IMR-90 (cell line): ENCODE results near the gene RNASE1. TPM values are rescaled to one million over a fixed set of nuclear protein-coding genes. Genes with fewer than 3 reads are reported as not detected.

Experiments used
- ATAC-seq: fragments of 200-7000 bp; cut with Tn5 transposase; 2 replicates; pipeline ENCODE4 v1.9.1; 2020; ENCODE audit warnings: low read depth, mild to moderate bottlenecking, moderate library complexity
- BruUV-seq: library from RNA; stranded (reverse); fragments of 400-500 nt; replicated peaks from 2 replicates; lab custom pipeline; 2021; lab: Mats Ljungman, UMichigan
- CTCF ChIA-PET: fragments of 300-600 bp; formaldehyde crosslinking; extraction: SDS; loops from one replicate; lab custom pipeline; 2021; ENCODE audit warnings: antibody characterized with exemption; lab: Yijun Ruan, JAX
- POLR2A ChIA-PET: fragments of 300-600 bp; sonication (Branson Sonifier 250); formaldehyde crosslinking; loops from one replicate; lab custom pipeline; 2022; ENCODE audit warnings: antibody characterized with exemption; ENCODE audit not compliant: unreplicated experiment; lab: Charles Lee
- DNase-seq: peaks from one replicate; pipeline ENCODE4 v3.0.0; 2013
- H2AFZ ChIP-seq: replicated peaks from 2 replicates; pipeline ENCODE3; 2013; ENCODE audit warnings: low read length, mild to moderate bottlenecking; ENCODE audit not compliant: poor library complexity
- H2AK5ac ChIP-seq: 2 replicates; pipeline ENCODE4 v1.6.1; 2013; ENCODE audit warnings: low read depth, low read length, inconsistent platforms
- H2AK9ac ChIP-seq: replicated peaks from 2 replicates; pipeline ENCODE3; 2013; ENCODE audit warnings: mild to moderate bottlenecking, low read depth, low read length, moderate library complexity; ENCODE audit not compliant: poor library complexity
- H2BK120ac ChIP-seq: 2 replicates; pipeline ENCODE4 v1.6.1; 2013; ENCODE audit warnings: low read depth, low read length, inconsistent platforms
- H2BK15ac ChIP-seq: 3 replicates; pipeline ENCODE4 v1.6.1; 2013; ENCODE audit warnings: low read depth, low read length, inconsistent platforms
- H2BK20ac ChIP-seq: 2 replicates; pipeline ENCODE4 v1.6.1; 2013; ENCODE audit warnings: low read depth, mild to moderate bottlenecking, inconsistent platforms, low read length, moderate library complexity
- H2BK5ac ChIP-seq: 2 replicates; pipeline ENCODE4 v1.6.1; 2013; ENCODE audit warnings: mild to moderate bottlenecking, low read depth, low read length, inconsistent platforms; ENCODE audit not compliant: poor library complexity, severe bottlenecking
- H3K14ac ChIP-seq: replicated peaks from 2 replicates; pipeline ENCODE4 v1.6.1; 2013; ENCODE audit warnings: low read depth, low read length, inconsistent platforms
- H3K18ac ChIP-seq: 2 replicates; pipeline ENCODE4 v1.6.1; 2013; ENCODE audit warnings: low read depth, low read length, control low read depth
- H3K23ac ChIP-seq: 2 replicates; pipeline ENCODE4 v1.6.1; 2013; ENCODE audit warnings: low read depth, low read length, inconsistent platforms
- H3K27ac ChIP-seq: 2 replicates; pipeline ENCODE4 v1.5.1; 2013; ENCODE audit warnings: mild to moderate bottlenecking, control low read depth, low read length; ENCODE audit not compliant: insufficient read depth
- H3K27me3 ChIP-seq: 2 replicates; pipeline ENCODE4 v1.6.1; 2013; ENCODE audit warnings: low read length; ENCODE audit not compliant: control insufficient read depth, insufficient read depth
- H3K36me3 ChIP-seq: 2 replicates; pipeline ENCODE4 v1.6.1; 2013; ENCODE audit warnings: low read length, mixed read lengths; ENCODE audit not compliant: control insufficient read depth, insufficient read depth
- H3K4ac ChIP-seq: 2 replicates; pipeline ENCODE4 v1.6.1; 2013; ENCODE audit warnings: low read depth, low read length, inconsistent platforms
- H3K4me1 ChIP-seq: 2 replicates; pipeline ENCODE4 v1.6.1; 2013; ENCODE audit warnings: low read length, mixed read lengths; ENCODE audit not compliant: control insufficient read depth, insufficient read depth
- H3K4me2 ChIP-seq: 2 replicates; pipeline ENCODE4 v1.6.1; 2013; ENCODE audit warnings: low read depth, mild to moderate bottlenecking, control low read depth, low read length, moderate library complexity
- H3K4me3 ChIP-seq: 2 replicates; pipeline ENCODE4 v1.5.1; 2013; ENCODE audit warnings: low read depth, mild to moderate bottlenecking, control low read depth, low read length, moderate library complexity; ENCODE audit not compliant: insufficient read depth
- H3K56ac ChIP-seq: 2 replicates; pipeline ENCODE4 v1.6.1; 2013; ENCODE audit warnings: low read length, inconsistent platforms; ENCODE audit not compliant: insufficient read depth; ENCODE audit errors: extremely low read depth
- H3K79me1 ChIP-seq, 2 experiments: 2 replicates each; pipeline ENCODE4 v1.6.1; 2013; ENCODE audit warnings: low read length in 2 of 2, inconsistent platforms in 1 of 2, low read depth in 1 of 2
- H3K9ac ChIP-seq: 2 replicates; pipeline ENCODE4 v1.6.1; 2013; ENCODE audit warnings: low read depth, low read length, control low read depth
- H3K9me1 ChIP-seq: 2 replicates; pipeline ENCODE4 v1.6.1; 2013; ENCODE audit warnings: low read length, inconsistent platforms; ENCODE audit not compliant: insufficient read depth
- H3K9me3 ChIP-seq: 2 replicates; pipeline ENCODE4 v1.6.1; 2013; ENCODE audit warnings: low read length; ENCODE audit not compliant: control insufficient read depth, insufficient read depth
- H4K20me1 ChIP-seq: 2 replicates; pipeline ENCODE4 v1.6.1; 2013; ENCODE audit warnings: low read length, inconsistent platforms; ENCODE audit not compliant: insufficient read depth
- H4K5ac ChIP-seq: 2 replicates; pipeline ENCODE4 v1.6.1; 2013; ENCODE audit warnings: mild to moderate bottlenecking, low read depth, low read length, control low read depth
- H4K8ac ChIP-seq, 2 experiments: 2 replicates each; pipeline ENCODE4 v1.6.1; 2013; ENCODE audit warnings: low read depth in 2 of 2, low read length in 2 of 2, control low read depth in 1 of 2, inconsistent platforms in 1 of 2
- H4K91ac ChIP-seq: 2 replicates; pipeline ENCODE4 v1.6.1; 2013; ENCODE audit warnings: low read depth, low read length, inconsistent platforms; ENCODE audit not compliant: insufficient read depth
- BHLHE40 ChIP-seq: fragments of 150-350 bp; IDR thresholded peaks from 2 replicates; pipeline ENCODE4 v1.6.1; 2016; ENCODE audit warnings: mild to moderate bottlenecking, low read depth, low read length
- CEBPB ChIP-seq: IDR thresholded peaks from 2 replicates; pipeline ENCODE4 v1.6.1; 2012; ENCODE audit warnings: low read depth, low read length, improper control_type of control experiment
- CHD1 ChIP-seq: IDR thresholded peaks from 2 replicates; pipeline ENCODE4 v1.6.1; 2012; ENCODE audit warnings: low read depth, low read length, improper control_type of control experiment
- FOS ChIP-seq: fragments of 150-350 bp; IDR thresholded peaks from 2 replicates; pipeline ENCODE4 v1.6.1; 2016; ENCODE audit warnings: low read depth, low read length
- MAFK ChIP-seq: IDR thresholded peaks from 2 replicates; pipeline ENCODE4 v1.6.1; 2012; ENCODE audit warnings: low read depth, low read length, improper control_type of control experiment
- MAZ ChIP-seq: IDR thresholded peaks from 2 replicates; pipeline ENCODE4 v1.6.1; 2012; ENCODE audit warnings: low read depth, mild to moderate bottlenecking, low read length, improper control_type of control experiment, moderate library complexity, borderline replicate concordance
- MXI1 ChIP-seq: IDR thresholded peaks from 2 replicates; pipeline ENCODE4 v1.6.1; 2012; ENCODE audit warnings: low read depth, mild to moderate bottlenecking, low read length, moderate library complexity, borderline replicate concordance
- NFE2L2 ChIP-seq: fragments of 150-350 bp; IDR thresholded peaks from 2 replicates; pipeline ENCODE4 v1.6.1; 2016; ENCODE audit warnings: low read depth, mild to moderate bottlenecking, low read length
- POLR2A ChIP-seq: IDR thresholded peaks from 2 replicates; pipeline ENCODE4 v1.6.1; 2012; ENCODE audit warnings: mild to moderate bottlenecking, low read depth, low read length
- RAD21 ChIP-seq: IDR thresholded peaks from 2 replicates; pipeline ENCODE4 v1.6.1; 2012; ENCODE audit warnings: low read length, improper control_type of control experiment
- RCOR1 ChIP-seq: IDR thresholded peaks from 2 replicates; pipeline ENCODE4 v1.6.1; 2012; ENCODE audit warnings: mild to moderate bottlenecking, low read length, improper control_type of control experiment; ENCODE audit not compliant: insufficient replicate concordance
- RFX5 ChIP-seq: IDR thresholded peaks from 2 replicates; pipeline ENCODE4 v1.8.0; 2012; ENCODE audit warnings: low read depth, mild to moderate bottlenecking, low read length, moderate library complexity
- SMC3 ChIP-seq: fragments of 150-350 bp; IDR thresholded peaks from 2 replicates; pipeline ENCODE4 v1.6.1; 2016; ENCODE audit warnings: low read depth, mild to moderate bottlenecking, antibody characterized with exemption, low read length, moderate library complexity
- WGBS, 2 experiments: methylation state at CpG; one replicate each; pipeline versions ENCODE4 v1.1.5 to v1.1.7; 2013; ENCODE audit warnings: missing lambda C conversion rate in 2 of 2; ENCODE audit not compliant: insufficient read length in 1 of 2; ENCODE audit errors: extremely low coverage in 2 of 2; 5-methylcytosine and 5-hydroxymethylcytosine counted together
- dilution Hi-C: fragments of 300-500 bp; cut with HindIII; formaldehyde crosslinking; loops from one replicate; pipeline ENCODE4 v1.14.3; 2018; ENCODE audit warnings: low sequenced_read_pairs; ENCODE audit not compliant: unreplicated experiment
- in situ Hi-C: fragments of 300-500 bp; cut with MboI; formaldehyde crosslinking; loops from 3 replicates; pipeline ENCODE4 v1.14.3; 2019; ENCODE audit warnings: low sequenced_read_pairs, inconsistent platforms, mixed read lengths
- intact Hi-C: fragments of 100-400 bp; cut with micrococcal nuclease; formaldehyde crosslinking; loops from 2 replicates; pipeline ENCODE4 v1.10.0; 2022
- polyA plus RNA-seq, 3 experiments: library from polyadenylated mRNA; depleted of rRNA; stranded (reverse); fragments of >200 nt; gene quantifications; 2 replicates each; pipeline ENCODE4 v1.2.3, GENCODE V29; 2012; ENCODE audit warnings: low replicate concordance in 1 of 3
- total RNA-seq: library from RNA; depleted of rRNA; stranded (reverse); fragments of >200 nt; gene quantifications from 2 replicates; pipeline ENCODE4 v1.2.3, GENCODE V29; 2012
- TF ChIP-seq, protein P1 (sequence below): fragments of 150-350 bp; IDR thresholded peaks from 2 replicates; pipeline ENCODE4 v1.6.1; 2016; ENCODE audit warnings: low read depth, mild to moderate bottlenecking, low read length, moderate library complexity, borderline replicate concordance
- TF ChIP-seq, protein P2 (sequence below): conservative IDR thresholded peaks from 2 replicates; pipeline ENCODE4 v1.5.1; 2012; ENCODE audit warnings: mild to moderate bottlenecking, low read depth, low read length, improper control_type of control experiment
- TF ChIP-seq, protein P3 (sequence below): fragments of 150-350 bp; IDR thresholded peaks from 2 replicates; pipeline ENCODE4 v1.6.1; 2017; ENCODE audit warnings: mild to moderate bottlenecking, antibody characterized with exemption, low read length, low read depth

The RNASE1 gene
- total and polyA plus RNA-seq, 2 of the 4 experiments (the other 2 are of a cell fraction) = not detected

DNA sequence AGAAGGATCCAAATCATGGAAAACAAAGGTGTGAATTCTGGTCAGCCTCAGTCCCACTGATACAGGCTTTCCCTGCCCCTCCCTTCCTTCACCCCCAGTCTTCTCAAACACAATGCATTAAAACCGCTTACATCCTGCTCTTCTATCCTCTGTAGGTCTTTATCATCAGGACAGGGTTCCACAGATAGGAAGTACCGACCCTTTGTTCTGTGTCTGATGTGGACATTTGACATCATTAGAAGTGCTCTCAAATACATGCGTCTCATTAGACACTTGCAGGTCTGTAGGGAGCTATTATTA is 34.1 kb downstream of the RNASE1 start:
- Histone ChIP-seq H3K9ac (no peak overlapping the region), H3K4ac (no peak overlapping the region), H3K4me1 (no peaks in the 10 kb centered on the region), H3K4me2 (no peak overlapping the region), H3K4me3 (no peak overlapping the region), H3K27ac (no peak overlapping the region), H4K8ac (no peak overlapping the region), H2BK15ac (no peak overlapping the region), H3K27me3 (no peaks in the 10 kb centered on the region), H2BK20ac (no peak overlapping the region), H2AK9ac (no peak overlapping the region), H3K36me3 (no peaks in the 10 kb centered on the region), H2BK5ac (no peak overlapping the region), H3K23ac (no peak overlapping the region), H4K20me1 (no peaks in the 10 kb centered on the region), H3K18ac (no peak overlapping the region), H3K56ac (no peak overlapping the region), H2BK120ac (no peak overlapping the region), H3K79me1 (no peaks in the 10 kb centered on the region), H4K5ac (no peak overlapping the region), H2AK5ac (no peak overlapping the region), H3K14ac (no peak overlapping the region), H3K9me3 (no peaks in the 10 kb centered on the region), H3K9me1 (no peaks in the 10 kb centered on the region), H4K91ac (no peak overlapping the region), H2AFZ (no peak overlapping the region)
- dilution Hi-C loops = no loop called here
- intact Hi-C loops = no loop called here
- no peak for ATAC-seq
- BruUV-seq = no TSS peak
- TF ChIP-seq MAFK (no peak), FOS (no peak), MAZ (no peak), RAD21 (no peak), RCOR1 (no peak), BHLHE40 (no peak), NFE2L2 (no peak), CEBPB (no peak), POLR2A (no peak), SMC3 (no peak), CHD1 (no peak), MXI1 (no peak), RFX5 (no peak)
- TF ChIP-seq, protein P1, sequence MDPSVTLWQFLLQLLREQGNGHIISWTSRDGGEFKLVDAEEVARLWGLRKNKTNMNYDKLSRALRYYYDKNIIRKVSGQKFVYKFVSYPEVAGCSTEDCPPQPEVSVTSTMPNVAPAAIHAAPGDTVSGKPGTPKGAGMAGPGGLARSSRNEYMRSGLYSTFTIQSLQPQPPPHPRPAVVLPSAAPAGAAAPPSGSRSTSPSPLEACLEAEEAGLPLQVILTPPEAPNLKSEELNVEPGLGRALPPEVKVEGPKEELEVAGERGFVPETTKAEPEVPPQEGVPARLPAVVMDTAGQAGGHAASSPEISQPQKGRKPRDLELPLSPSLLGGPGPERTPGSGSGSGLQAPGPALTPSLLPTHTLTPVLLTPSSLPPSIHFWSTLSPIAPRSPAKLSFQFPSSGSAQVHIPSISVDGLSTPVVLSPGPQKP = no peak
- TF ChIP-seq, protein P2, sequence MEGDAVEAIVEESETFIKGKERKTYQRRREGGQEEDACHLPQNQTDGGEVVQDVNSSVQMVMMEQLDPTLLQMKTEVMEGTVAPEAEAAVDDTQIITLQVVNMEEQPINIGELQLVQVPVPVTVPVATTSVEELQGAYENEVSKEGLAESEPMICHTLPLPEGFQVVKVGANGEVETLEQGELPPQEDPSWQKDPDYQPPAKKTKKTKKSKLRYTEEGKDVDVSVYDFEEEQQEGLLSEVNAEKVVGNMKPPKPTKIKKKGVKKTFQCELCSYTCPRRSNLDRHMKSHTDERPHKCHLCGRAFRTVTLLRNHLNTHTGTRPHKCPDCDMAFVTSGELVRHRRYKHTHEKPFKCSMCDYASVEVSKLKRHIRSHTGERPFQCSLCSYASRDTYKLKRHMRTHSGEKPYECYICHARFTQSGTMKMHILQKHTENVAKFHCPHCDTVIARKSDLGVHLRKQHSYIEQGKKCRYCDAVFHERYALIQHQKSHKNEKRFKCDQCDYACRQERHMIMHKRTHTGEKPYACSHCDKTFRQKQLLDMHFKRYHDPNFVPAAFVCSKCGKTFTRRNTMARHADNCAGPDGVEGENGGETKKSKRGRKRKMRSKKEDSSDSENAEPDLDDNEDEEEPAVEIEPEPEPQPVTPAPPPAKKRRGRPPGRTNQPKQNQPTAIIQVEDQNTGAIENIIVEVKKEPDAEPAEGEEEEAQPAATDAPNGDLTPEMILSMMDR = no peak
- TF ChIP-seq, protein P3, sequence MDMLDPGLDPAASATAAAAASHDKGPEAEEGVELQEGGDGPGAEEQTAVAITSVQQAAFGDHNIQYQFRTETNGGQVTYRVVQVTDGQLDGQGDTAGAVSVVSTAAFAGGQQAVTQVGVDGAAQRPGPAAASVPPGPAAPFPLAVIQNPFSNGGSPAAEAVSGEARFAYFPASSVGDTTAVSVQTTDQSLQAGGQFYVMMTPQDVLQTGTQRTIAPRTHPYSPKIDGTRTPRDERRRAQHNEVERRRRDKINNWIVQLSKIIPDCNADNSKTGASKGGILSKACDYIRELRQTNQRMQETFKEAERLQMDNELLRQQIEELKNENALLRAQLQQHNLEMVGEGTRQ = no peak
- WGBS, 2 experiments = no CpG with 5 or more reads among the region's 3 CpGs
- DNase-seq = no peak
- CTCF ChIA-PET = no interaction called here
- in situ Hi-C loops = no loop called here
- POLR2A ChIA-PET = no interaction called here
